Skeletal muscle tissue (tissue), 4 donors: Measurements from ENCODE around the gene ANKRD13C. TPM values are rescaled to one million over a fixed set of nuclear protein-coding genes. Genes with fewer than 3 reads are reported as not detected.
"Not testable (repeated sequence)": the region's sequence is repeated elsewhere in the genome, so short reads cannot be mapped to it uniquely, and the experiment has no call there.

Experiments
- H3K27ac ChIP-seq: one replicate; pipeline ENCODE4 v1.7.0; 2013; ENCODE audit warnings: mild to moderate bottlenecking, low read depth, low read length, inconsistent platforms
- H3K27me3 ChIP-seq, 3 donors: one replicate each; pipeline ENCODE4 v1.7.0; 2013; ENCODE audit warnings: low read length in 3 of 3; ENCODE audit not compliant: control insufficient read depth in 3 of 3, insufficient read depth in 3 of 3
- H3K36me3 ChIP-seq, 3 donors: one replicate each; pipeline ENCODE4 v1.7.0; 2013; ENCODE audit warnings: low read length in 3 of 3; ENCODE audit not compliant: control insufficient read depth in 3 of 3, insufficient read depth in 3 of 3
- H3K4me1 ChIP-seq, 3 donors: one replicate each; pipeline ENCODE4 v1.7.0; 2013; ENCODE audit warnings: low read length in 3 of 3, mild to moderate bottlenecking in 3 of 3; ENCODE audit not compliant: control insufficient read depth in 3 of 3, insufficient read depth in 3 of 3
- H3K4me3 ChIP-seq, 3 donors: one replicate each; pipeline ENCODE4 v1.7.0; 2013; ENCODE audit warnings: low read length in 3 of 3
- H3K9ac ChIP-seq, 3 donors: one replicate each; pipeline ENCODE4 v1.7.0; 2013; ENCODE audit warnings: low read length in 3 of 3, mild to moderate bottlenecking in 3 of 3, moderate library complexity in 2 of 3, low read depth in 1 of 3
- H3K9me3 ChIP-seq, 3 donors: one replicate each; pipeline ENCODE4 v1.7.0; 2013; ENCODE audit warnings: low read length in 3 of 3; ENCODE audit not compliant: control insufficient read depth in 3 of 3
- total RNA-seq: library from RNA; depleted of rRNA; stranded (reverse); fragments of >200 nt; gene quantifications from one replicate; pipeline ENCODE4 v1.2.3, GENCODE V29; 2014
- donor health status: Osteomylitis.

Gene ANKRD13C
- total RNA-seq, 1 donor from 2014 or later, result 50.6 TPM

- Histone ChIP-seq H3K36me3 (no peaks in the 10 kb centered on the region), H3K4me1 (no peaks in the 10 kb centered on the region), H3K27ac (no peak overlapping the region), H3K4me3 (no peak overlapping the region), H3K27me3 (no peaks in the 10 kb centered on the region), H3K9me3 (no peaks in the 10 kb centered on the region), H3K9ac (no peak overlapping the region)
Observed at GRCh38 chr1:70384542-70384941, 30.0 kb upstream of the ANKRD13C start.

DNA sequence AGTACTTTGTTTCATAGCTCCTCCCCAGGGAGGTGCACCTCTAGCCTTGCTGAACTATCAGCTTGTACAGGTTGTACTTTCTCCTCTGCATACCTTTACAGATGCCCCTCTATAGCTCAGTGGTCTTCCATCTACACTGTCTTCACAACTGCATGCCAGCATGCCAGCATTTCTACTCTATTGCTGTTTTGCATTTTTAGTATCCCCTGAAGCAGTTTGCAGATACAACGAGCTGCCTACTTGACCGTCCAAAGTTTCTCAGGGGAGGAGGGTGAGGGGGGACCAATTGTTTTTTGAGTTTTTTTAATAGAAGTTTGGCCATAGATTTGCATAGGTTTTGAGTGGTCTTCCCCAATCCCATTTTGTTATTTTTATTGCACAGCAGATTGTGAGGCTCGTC lies 29.0 kb upstream of the ANKRD13C start:
- H3K27me3 ChIP-seq, result no peaks in the 10 kb centered on the region
- H3K4me1 ChIP-seq, result no peaks in the 10 kb centered on the region
- H3K4me3 ChIP-seq, result no peak overlapping the region
- H3K9me3 ChIP-seq, result no peaks in the 10 kb centered on the region
- no peak overlapping the region for H3K9ac ChIP-seq
- H3K27ac ChIP-seq, result no peak overlapping the region
- H3K36me3 ChIP-seq, result no peaks in the 10 kb centered on the region

GRCh38 chr1:70382682-70383081 lies 28.2 kb upstream of the ANKRD13C start:
- Histone ChIP-seq H3K27me3 (no peaks in the 10 kb centered on the region), H3K9me3 (no peaks in the 10 kb centered on the region), H3K4me1 (no peaks in the 10 kb centered on the region), H3K9ac (no peak overlapping the region), H3K4me3 (no peak overlapping the region), H3K36me3 (no peaks in the 10 kb centered on the region), H3K27ac (no peak overlapping the region)

DNA sequence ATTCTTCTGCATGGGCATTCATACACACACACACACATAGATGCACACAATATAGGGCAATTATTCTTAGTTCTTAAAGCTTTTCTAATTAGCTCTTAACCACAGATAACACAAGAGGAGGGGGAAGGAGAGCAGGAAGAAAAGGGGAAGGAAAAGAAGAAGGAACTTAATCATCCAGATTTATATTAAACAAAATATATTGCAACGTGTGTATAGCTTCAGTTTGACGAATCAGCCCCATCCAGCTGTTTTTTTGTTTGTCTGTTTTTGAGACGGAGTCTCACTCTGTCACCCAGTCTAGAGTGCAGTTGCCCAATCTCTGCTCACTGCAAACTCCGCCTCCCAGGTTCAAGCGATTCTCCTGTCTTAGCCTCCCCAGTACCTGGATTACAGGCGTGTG lies 21.7 kb upstream of the ANKRD13C start:
- Histone ChIP-seq H3K27ac (no peak overlapping the region), H3K4me1 (no peaks in the 10 kb centered on the region), H3K27me3 (no peaks in the 10 kb centered on the region), H3K4me3 (no peak overlapping the region), H3K9ac (no peak overlapping the region), H3K9me3 (no peaks in the 10 kb centered on the region), H3K36me3 (no peaks in the 10 kb centered on the region)

- not testable (repeated sequence) for H3K9me3 ChIP-seq, H3K9ac ChIP-seq, H3K27ac ChIP-seq, H3K4me1 ChIP-seq, H3K36me3 ChIP-seq, H3K4me3 ChIP-seq, H3K27me3 ChIP-seq
Observed at GRCh38 chr1:70373580-70373979, 19.1 kb upstream of the ANKRD13C start.

- H3K9me3 ChIP-seq, result no peaks in the 10 kb centered on the region
- no peaks in the 10 kb centered on the region for H3K4me1 ChIP-seq
- H3K27ac ChIP-seq, result no peak overlapping the region
- H3K4me3 ChIP-seq, result no peak overlapping the region
- no peaks in the 10 kb centered on the region for H3K27me3 ChIP-seq
- peaks cover 0 to 5% (median 0%) of the 10 kb centered on the region in 3 donors for H3K36me3 ChIP-seq
- no peak overlapping the region for H3K9ac ChIP-seq
Observed at GRCh38 chr1:70372426-70372825, 17.9 kb upstream of the ANKRD13C start.

DNA sequence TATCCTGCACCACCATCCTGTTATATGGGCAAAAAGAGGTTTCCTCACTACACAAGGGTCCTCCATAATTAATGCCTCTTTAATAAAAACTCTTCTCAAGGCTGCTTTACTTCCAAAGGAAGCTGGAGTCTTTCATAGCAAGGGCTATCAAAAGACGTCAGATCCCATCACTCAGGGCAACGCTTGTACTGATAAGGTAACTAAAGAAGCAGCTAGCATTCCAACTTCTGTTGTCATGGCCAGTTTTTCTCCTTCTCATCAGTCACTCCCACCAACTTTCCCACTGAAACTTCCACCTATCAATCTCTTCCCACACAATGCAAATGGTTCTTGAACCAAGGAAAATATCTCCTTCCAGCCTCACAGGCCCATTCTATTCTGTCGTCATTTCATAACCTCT lies 17.1 kb upstream of the ANKRD13C start:
- not testable (repeated sequence) for H3K4me3 ChIP-seq

DNA sequence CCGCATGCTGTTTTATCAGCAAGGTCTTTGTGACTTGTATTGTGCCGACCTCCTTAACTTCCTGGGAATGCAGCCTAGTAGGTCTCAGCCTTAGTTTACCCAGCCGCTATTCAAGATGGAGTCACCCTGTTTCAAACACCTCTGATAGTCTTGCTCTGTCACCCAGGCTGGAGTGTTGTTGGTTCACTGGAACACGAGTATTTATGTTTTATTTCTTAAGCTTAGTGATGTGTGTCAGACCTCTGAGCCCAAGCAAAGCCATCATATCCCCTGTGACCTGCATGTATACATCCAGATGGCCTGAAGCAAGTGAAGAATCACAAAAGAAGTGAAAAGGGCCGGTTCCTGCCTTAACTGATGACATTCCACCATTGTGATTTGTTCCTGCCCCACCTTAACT lies 12.9 kb upstream of the ANKRD13C start:
- H3K4me1 ChIP-seq, H3K36me3 ChIP-seq, H3K4me3 ChIP-seq, H3K27ac ChIP-seq, H3K27me3 ChIP-seq, H3K9ac ChIP-seq, H3K9me3 ChIP-seq: not testable (repeated sequence)

More for the DNA sequence above, 17.1 kb upstream of the ANKRD13C start:
- not testable (repeated sequence) for H3K9me3 ChIP-seq, H3K4me1 ChIP-seq, H3K9ac ChIP-seq, H3K27me3 ChIP-seq, H3K27ac ChIP-seq, H3K36me3 ChIP-seq

DNA sequence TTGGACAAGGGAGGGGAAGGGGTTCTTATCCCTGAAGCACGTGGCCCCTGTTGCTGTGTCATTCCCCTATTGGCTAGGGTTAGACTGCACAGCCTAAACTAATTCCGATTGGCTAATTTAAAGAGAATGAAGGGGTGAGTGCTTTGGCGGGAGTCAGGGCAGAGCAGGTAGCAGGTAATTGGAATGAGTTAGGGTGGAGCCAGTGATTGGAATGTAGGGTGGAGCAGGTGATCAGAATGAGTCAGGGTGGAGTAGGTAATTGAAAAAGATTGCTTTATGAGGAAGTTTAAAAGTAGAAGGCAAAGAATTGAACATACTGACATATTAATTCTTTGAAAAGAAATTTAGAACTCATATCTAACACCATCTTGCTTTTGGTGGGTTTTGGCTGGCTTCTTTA lies 12.5 kb upstream of the ANKRD13C start:
- H3K36me3 ChIP-seq, H3K9ac ChIP-seq, H3K27ac ChIP-seq, H3K4me1 ChIP-seq, H3K27me3 ChIP-seq, H3K4me3 ChIP-seq, H3K9me3 ChIP-seq: not testable (repeated sequence)

DNA sequence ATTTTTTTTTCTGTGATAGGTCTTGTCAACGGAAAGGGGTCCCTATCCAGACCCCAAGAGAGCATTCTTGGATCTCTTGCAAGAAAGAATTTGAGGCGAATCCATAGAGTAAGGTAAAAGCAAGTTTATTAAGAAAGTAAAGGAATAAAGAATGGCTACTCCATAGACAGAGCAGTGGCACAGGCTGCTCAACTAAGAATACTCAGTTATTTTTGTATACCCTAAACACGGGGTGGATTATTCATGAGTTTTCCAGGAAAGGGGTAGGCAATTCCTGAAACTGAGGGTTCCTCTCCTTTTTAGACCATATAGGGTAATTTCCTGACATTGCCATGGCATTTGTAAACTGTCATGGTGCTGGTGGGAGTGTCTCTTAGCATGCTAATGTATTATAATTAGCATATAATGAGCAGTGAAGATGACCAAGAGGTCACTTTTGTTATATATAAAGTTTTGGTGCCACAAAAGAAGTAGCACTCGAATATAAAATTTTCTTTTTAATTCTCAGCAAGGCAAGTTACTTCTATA lies 12.0 kb upstream of the ANKRD13C start:
- H3K36me3 ChIP-seq, H3K9me3 ChIP-seq, H3K27ac ChIP-seq, H3K9ac ChIP-seq, H3K4me3 ChIP-seq, H3K4me1 ChIP-seq, H3K27me3 ChIP-seq: not testable (repeated sequence)

DNA sequence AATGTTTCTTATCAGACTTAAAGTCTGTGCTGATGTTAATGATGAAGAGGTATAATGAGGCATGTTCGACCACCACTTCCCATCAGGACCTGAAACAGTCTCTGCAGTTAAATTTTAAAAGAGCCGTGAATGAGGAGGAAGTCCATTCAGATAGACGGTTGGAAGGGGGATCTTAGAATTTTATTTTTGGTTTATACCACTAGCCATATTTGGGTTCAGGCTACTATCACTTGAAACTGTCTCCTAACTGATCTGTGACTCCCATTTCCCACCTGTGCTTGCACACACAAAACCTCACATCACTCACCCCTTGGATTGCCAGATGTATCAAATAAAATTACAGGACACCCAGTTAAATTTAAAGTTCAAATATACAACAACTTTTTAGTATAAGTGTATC lies 9.9 kb upstream of the ANKRD13C start:
- no peaks in the 10 kb centered on the region for H3K27me3 ChIP-seq
- peaks cover 0 to 7% (median 0%) of the 10 kb centered on the region in 3 donors for H3K36me3 ChIP-seq
- H3K4me1 ChIP-seq, result no peaks in the 10 kb centered on the region
- no peaks in the 10 kb centered on the region for H3K9me3 ChIP-seq
- no peak overlapping the region for H3K4me3 ChIP-seq
- H3K27ac ChIP-seq, result no peak overlapping the region
- no peak overlapping the region for H3K9ac ChIP-seq
